ENCODE results near the gene DCST2. TPM values are rescaled to one million over a fixed set of nuclear protein-coding genes. Genes with fewer than 3 reads are reported as not detected.
A peak's percentile ranks its signal among the peaks of the same experiment; 100 is the strongest.

Gene DCST2
- total and polyA plus RNA-seq, 10 of the 15 experiments (the other 5 are each of a cell fraction or from before 2014, with no cell fraction given), result 0.33 to 0.41 (median 0.36) TPM; not detected in 7

- Histone ChIP-seq H3K4me2 (ENCODE audit: control insufficient read depth, insufficient read depth) (no peak overlapping the region), H3K4me3 (no peak overlapping the region), H3K27me3 (replicated peaks in 1 of 2; ENCODE audit: control insufficient read depth in 2 of 2, insufficient read depth in 2 of 2, low read length in 1 of 2) (peaks cover 2 to 3% of the 10 kb centered on the region in 2 experiments; a peak in 2 of 4 replicates), H3K9ac (ENCODE audit: control insufficient read depth, insufficient read depth, low read length) (no peak overlapping the region), H3K4me1 (ENCODE audit: control insufficient read depth, insufficient read depth, low read length) (peaks cover under 1% of the 10 kb centered on the region; the same call in 1 of the 2 replicates), H3K9me3 (replicated peaks; ENCODE audit: control insufficient read depth, insufficient read depth, low read length) (no peaks in the 10 kb centered on the region), H3K36me3 (ENCODE audit: control insufficient read depth in 2 of 2, insufficient read depth in 2 of 2, low read length in 1 of 2) (no peaks in the 10 kb centered on the region), H3K79me2 (ENCODE audit: control insufficient read depth, insufficient read depth, low read length) (no peaks in the 10 kb centered on the region), H3K27ac (ENCODE audit: control insufficient read depth, insufficient read depth) (no peak overlapping the region), H2AFZ (ENCODE audit: control insufficient read depth, low read depth, low read length) (no peak overlapping the region), H4K20me1 (ENCODE audit: control insufficient read depth, insufficient read depth) (no peaks in the 10 kb centered on the region)
- WGBS (ENCODE audit: insufficient coverage, insufficient replicate concordance, low lambda C conversion rate, missing lambda C conversion rate), result 35% methylated on average over 7 of the region's 7 CpGs
- no peak for TF ChIP-seq SREBF2 (IDR thresholded peaks at IDR 0.05; ENCODE audit: low read length)
- no peak for TF ChIP-seq SMARCA5 (IDR thresholded peaks at IDR 0.05)
- TF ChIP-seq SIN3A (IDR thresholded peaks at IDR 0.05; ENCODE audit: low read depth, low read length), result no peak
- TF ChIP-seq CTCF (IDR thresholded peaks at IDR 0.05 in 2 of 3, conservative IDR thresholded peaks at IDR 0.05 in 1 of 3; ENCODE audit: control insufficient read depth in 2 of 3, extremely low read depth in 1 of 3, insufficient read depth in 1 of 3, low read depth in 3 of 3, low read length in 3 of 3), result peak; percentile 76 to 87 (median 84)
- TF ChIP-seq RAD21 (IDR thresholded peaks at IDR 0.05; ENCODE audit: insufficient read depth, low read depth, low read length), result peak; percentile 71
- TF ChIP-seq PAX8 (IDR thresholded peaks at IDR 0.05), result no peak
- TF ChIP-seq SMC3 (IDR thresholded peaks at IDR 0.05; ENCODE audit: borderline replicate concordance, low read length), result peak; percentile 81
- TF ChIP-seq CBX5 (IDR thresholded peaks at IDR 0.05; ENCODE audit: low read depth), result no peak
- 0 out of 2 replicates have a peak, but pooled peaks have one; percentile 26 for TF ChIP-seq TCF12 (IDR thresholded peaks at IDR 0.05; ENCODE audit: low read depth, low read length)
- TF ChIP-seq ZBTB40 (IDR thresholded peaks at IDR 0.05; ENCODE audit: borderline replicate concordance), result no peak
- in situ Hi-C loops (cut with MboI) (no loop called here), intact Hi-C loops (cut with micrococcal nuclease; ENCODE audit: unreplicated experiment) (loop anchor here (1.0 kb wide), 2 partner anchors 16 to 39 kb away; no protein-coding TSS in a partner anchor)
- FAIRE-seq (peak; percentile 94), DNase-seq (ENCODE audit: low read depth, low spot score) (no peak), ATAC-seq (peak; percentile 98)
- SMC1A ChIA-PET (ENCODE audit: uncharacterized antibody, unreplicated experiment), result interaction anchor here (0.9 to 3.0 kb wide), 7 partner anchors 14 to 527 kb away, joined by 3 to 17 read pairs (median 4); partner anchors contain the start of gene PBXIP1
- BruUV-seq (replicated peaks), result no TSS peak
- RAD21 ChIA-PET (ENCODE audit: unreplicated experiment), result interaction anchor here (0.9 to 3.6 kb wide), 10 partner anchors 12 to 485 kb away, joined by 3 to 16 read pairs (median 6); partner anchors contain the start of genes KRTCAP2 and PYGO2
- POLR2A ChIA-PET, result interaction anchor here (0.6 to 1.8 kb wide), 2 partner anchors 40 to 582 kb away, joined by 3 to 4 read pairs; no protein-coding TSS in a partner anchor
- CTCF ChIA-PET, result interaction anchor here (0.6 to 6.1 kb wide), 24 partner anchors 12 to 485 kb away, joined by 3 to 121 read pairs (median 5); partner anchors contain the start of genes EFNA3, FLAD1, KRTCAP2 and LENEP
These were observed 11.5 kb upstream of the DCST2 start for GRCh38 chr1:155044812-155045657.
